ENCODE measurements around the gene MMGT1. TPM values are rescaled to one million over a fixed set of nuclear protein-coding genes. Genes with fewer than 3 reads are reported as not detected.
A peak's percentile ranks its signal among the peaks of the same experiment; 100 is the strongest.

Gene MMGT1
- total RNA-seq, 1 donor from 2014 or later = 18.2 TPM

- peaks cover 16% of the 10 kb centered on the region for H3K4me1 Mint-ChIP-seq (ENCODE audit: unreplicated experiment)
- H3K36me3 Mint-ChIP-seq (ENCODE audit: low read depth, unreplicated experiment) = no peaks in the 10 kb centered on the region
- DNase-seq (ENCODE audit: low spot score) = no peak
- peak overlapping the region; percentile 21 for H3K4me3 Mint-ChIP-seq (ENCODE audit: unreplicated experiment)
- peaks cover 5% of the 10 kb centered on the region for H3K27me3 Mint-ChIP-seq (ENCODE audit: unreplicated experiment)
- no peaks in the 10 kb centered on the region for H3K9me3 Mint-ChIP-seq (ENCODE audit: unreplicated experiment)
- TF ChIP-seq CTCF (IDR thresholded peaks at IDR 0.05; ENCODE audit: unreplicated experiment) = no peak
- H3K27ac Mint-ChIP-seq (ENCODE audit: unreplicated experiment) = no peak overlapping the region
Measured at GRCh38 chrX:135975421-135975820, 1.6 kb upstream of the MMGT1 start.

- Mint-ChIP-seq H3K27ac (ENCODE audit: unreplicated experiment) (peak overlapping the region; percentile 72), H3K4me3 (ENCODE audit: unreplicated experiment) (no peak overlapping the region), H3K36me3 (ENCODE audit: low read depth, unreplicated experiment) (no peaks in the 10 kb centered on the region), H3K4me1 (ENCODE audit: unreplicated experiment) (peaks cover 16% of the 10 kb centered on the region), H3K9me3 (ENCODE audit: unreplicated experiment) (no peaks in the 10 kb centered on the region), H3K27me3 (ENCODE audit: unreplicated experiment) (peaks cover 2% of the 10 kb centered on the region)
- TF ChIP-seq CTCF (IDR thresholded peaks at IDR 0.05; ENCODE audit: unreplicated experiment) = no peak
- DNase-seq (ENCODE audit: low spot score) = no peak
Measured at GRCh38 chrX:135974279-135974856, 580 bp upstream of the MMGT1 start.

GRCh38 chrX:135973025-135973547, 702 bp downstream of the MMGT1 start:
- Mint-ChIP-seq H3K4me1 (ENCODE audit: unreplicated experiment) (peaks cover 12% of the 10 kb centered on the region), H3K27me3 (ENCODE audit: unreplicated experiment) (peaks cover 2% of the 10 kb centered on the region), H3K36me3 (ENCODE audit: low read depth, unreplicated experiment) (no peaks in the 10 kb centered on the region), H3K9me3 (ENCODE audit: unreplicated experiment) (no peaks in the 10 kb centered on the region), H3K27ac (ENCODE audit: unreplicated experiment) (peak overlapping the region; percentile 99), H3K4me3 (ENCODE audit: unreplicated experiment) (peak overlapping the region; percentile 98)
- no peak for TF ChIP-seq CTCF (IDR thresholded peaks at IDR 0.05; ENCODE audit: unreplicated experiment)
- DNase-seq (ENCODE audit: low spot score) = no peak

- Mint-ChIP-seq H3K9me3 (ENCODE audit: unreplicated experiment) (no peaks in the 10 kb centered on the region), H3K4me3 (ENCODE audit: unreplicated experiment) (no peak overlapping the region), H3K27me3 (ENCODE audit: unreplicated experiment) (no peaks in the 10 kb centered on the region), H3K27ac (ENCODE audit: unreplicated experiment) (no peak overlapping the region), H3K36me3 (ENCODE audit: low read depth, unreplicated experiment) (no peaks in the 10 kb centered on the region), H3K4me1 (ENCODE audit: unreplicated experiment) (no peaks in the 10 kb centered on the region)
- DNase-seq (ENCODE audit: low spot score) = no peak
- TF ChIP-seq CTCF (IDR thresholded peaks at IDR 0.05; ENCODE audit: unreplicated experiment) = no peak
Measured at GRCh38 chrX:135951291-135951690, 22.5 kb downstream of the MMGT1 start.

GRCh38 chrX:135944486-135944885, 29.3 kb downstream of the MMGT1 start:
- H3K27ac Mint-ChIP-seq (ENCODE audit: unreplicated experiment) = no peak overlapping the region
- no peak for TF ChIP-seq CTCF (IDR thresholded peaks at IDR 0.05; ENCODE audit: unreplicated experiment)
- H3K27me3 Mint-ChIP-seq (ENCODE audit: unreplicated experiment) = no peaks in the 10 kb centered on the region
- no peaks in the 10 kb centered on the region for H3K4me1 Mint-ChIP-seq (ENCODE audit: unreplicated experiment)
- no peaks in the 10 kb centered on the region for H3K9me3 Mint-ChIP-seq (ENCODE audit: unreplicated experiment)
- DNase-seq (ENCODE audit: low spot score) = no peak
- no peaks in the 10 kb centered on the region for H3K36me3 Mint-ChIP-seq (ENCODE audit: low read depth, unreplicated experiment)
- H3K4me3 Mint-ChIP-seq (ENCODE audit: unreplicated experiment) = no peak overlapping the region

Data from endothelial cell (in vitro differentiated cells).